GM18907 (cell line): Measurements from ENCODE around the gene CD177.
"Not testable (repeated sequence)": the region's sequence is repeated elsewhere in the genome, so short reads cannot be mapped to it uniquely, and the experiment has no call there.

Source experiments
- ATAC-seq: cut with Tn5 transposase; IDR thresholded peaks from one replicate; pipeline ENCODE4 v1.9.1; 2021; ENCODE audit warnings: mild to moderate bottlenecking, moderate library complexity; ENCODE audit not compliant: unreplicated experiment

CD177 gene

DNA sequence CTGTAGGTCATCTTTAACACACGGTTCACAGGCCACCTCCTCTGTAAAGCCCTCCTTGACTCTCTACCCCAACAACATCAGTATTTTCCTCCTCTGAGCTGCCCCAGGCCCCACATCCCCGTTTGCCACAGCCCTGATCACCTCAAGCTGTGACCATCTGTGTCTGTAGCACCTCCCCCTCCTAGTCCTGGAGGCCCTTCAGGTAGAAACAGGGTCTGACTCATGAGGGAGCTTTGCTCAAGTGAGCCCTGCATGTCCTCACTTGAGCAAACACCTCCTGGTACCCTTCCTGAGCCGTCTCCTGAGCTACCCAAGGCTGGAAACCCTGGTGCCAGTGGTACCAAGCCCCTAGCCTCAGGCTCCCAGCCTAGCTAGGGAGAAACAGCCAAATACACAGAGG is 24.1 kb downstream of the CD177 start:
- ATAC-seq: not testable (repeated sequence)

DNA sequence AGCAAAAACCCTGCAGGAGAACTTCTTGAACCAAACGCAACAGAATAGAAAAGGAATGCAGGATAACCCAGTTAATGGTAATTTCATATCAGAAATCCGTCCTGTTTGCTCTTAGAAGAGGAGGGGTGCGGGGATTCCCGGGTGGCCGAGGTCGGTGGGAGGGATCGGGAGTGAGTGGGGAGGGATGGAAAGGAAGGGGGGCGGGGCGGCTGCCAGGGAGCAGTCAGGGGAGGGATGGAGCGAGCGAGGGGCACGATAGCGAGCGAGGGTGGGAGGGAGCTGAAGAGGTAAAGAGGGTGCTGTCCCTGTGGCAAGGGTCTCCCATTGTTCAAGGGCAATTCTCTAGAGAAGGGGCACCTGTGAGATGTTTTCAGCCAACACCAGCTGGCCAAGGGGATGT is 26.5 kb downstream of the CD177 start:
- ATAC-seq: no peak

DNA sequence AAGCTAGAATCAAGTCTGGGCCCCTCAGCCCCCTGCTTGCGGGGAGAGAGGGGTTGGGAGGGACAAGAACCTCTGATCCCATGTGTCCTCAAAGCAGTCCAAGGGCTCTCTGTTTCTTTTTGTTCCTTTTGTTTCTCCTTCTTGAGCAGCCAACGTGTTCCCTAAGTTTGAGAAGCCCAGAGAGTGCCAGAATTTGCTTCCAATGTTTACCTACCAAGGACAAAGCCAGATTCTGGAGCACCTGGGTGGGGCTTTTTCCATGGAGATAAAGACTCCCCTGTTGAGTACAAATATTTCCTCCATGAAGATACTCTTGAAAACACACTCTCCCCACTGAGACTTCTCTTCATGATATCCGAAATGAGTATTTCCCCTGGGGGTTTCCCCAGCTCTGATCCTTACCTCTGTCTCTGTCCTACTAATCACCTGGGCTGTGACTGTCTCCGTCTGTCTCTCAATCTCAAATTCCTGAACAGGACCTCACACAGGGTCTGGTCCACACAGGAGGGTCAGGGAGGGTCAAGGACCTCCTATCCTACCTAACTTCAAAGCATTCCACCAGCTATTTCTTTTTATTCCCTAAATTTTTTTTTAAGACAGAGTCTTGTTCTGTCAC is 27.4 kb downstream of the CD177 start:
- no peak for ATAC-seq

DNA sequence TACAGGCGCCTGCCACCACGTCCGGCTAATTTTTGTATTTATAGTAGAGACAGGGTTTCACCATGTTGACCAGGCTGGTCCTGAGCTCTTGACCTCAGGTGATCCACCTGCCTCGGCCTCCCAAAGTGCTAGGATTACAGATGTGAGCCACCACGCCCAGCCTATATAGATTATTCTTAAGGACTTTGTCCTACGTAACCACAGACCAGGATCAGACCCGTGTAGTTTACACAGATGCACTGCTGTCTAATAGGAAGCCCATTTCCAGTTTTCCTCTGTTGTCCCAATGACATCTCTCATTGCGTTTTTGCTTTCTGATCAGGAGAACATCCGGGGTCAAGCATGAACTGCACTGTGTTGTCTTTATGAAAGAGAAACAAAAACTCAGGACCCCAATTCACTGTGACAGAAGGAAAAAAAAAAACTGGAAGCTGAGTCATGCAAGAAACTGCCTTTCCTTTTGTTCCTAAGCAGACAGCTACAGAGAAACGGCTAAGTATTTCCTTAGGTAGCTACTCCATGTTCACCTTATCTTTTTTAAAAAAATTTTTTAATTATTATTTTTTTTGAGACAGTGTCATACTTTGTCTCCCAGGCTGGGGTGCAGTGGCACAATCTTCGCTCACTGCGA is 29.2 kb downstream of the CD177 start:
- not testable (repeated sequence) for ATAC-seq

DNA sequence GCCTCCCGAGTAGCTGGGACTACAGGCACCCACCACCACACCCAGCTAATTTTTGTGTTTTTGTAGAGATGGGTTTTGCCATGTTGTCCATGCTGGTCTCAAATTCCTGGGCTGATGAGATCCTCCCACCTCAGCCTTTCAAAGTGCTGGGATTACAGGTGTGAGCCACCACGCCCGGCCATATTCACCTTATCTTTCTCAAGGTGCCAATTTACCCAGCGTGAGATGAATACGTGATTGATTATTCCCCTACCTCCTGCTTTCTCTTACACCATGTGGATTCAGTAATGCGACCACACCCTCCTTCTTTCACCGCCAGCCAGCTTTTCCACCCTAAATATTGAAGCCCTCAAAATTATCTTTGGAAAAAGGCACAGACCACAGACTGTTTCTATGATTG is 29.8 kb downstream of the CD177 start:
- ATAC-seq: not testable (repeated sequence)

DNA sequence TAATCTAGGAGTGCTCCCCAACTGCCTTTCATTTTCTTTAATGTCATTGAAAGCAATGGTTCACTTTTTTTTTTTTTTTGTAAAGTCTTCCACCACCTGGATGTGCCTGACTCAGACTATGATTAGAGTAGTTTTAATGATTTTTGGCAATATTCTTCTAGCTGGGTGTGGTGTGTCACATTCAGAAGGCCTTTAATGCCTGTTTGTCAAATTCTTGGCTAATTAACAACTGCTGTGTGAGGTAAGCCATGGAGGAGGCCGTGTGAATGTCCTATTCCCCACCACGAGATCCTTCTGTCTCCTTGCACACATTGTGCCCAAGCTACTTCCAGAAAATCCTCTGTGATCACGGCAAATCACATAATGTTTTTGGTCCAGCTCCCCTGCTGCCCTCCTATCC is 30.3 kb downstream of the CD177 start:
- ATAC-seq: not testable (repeated sequence)

DNA sequence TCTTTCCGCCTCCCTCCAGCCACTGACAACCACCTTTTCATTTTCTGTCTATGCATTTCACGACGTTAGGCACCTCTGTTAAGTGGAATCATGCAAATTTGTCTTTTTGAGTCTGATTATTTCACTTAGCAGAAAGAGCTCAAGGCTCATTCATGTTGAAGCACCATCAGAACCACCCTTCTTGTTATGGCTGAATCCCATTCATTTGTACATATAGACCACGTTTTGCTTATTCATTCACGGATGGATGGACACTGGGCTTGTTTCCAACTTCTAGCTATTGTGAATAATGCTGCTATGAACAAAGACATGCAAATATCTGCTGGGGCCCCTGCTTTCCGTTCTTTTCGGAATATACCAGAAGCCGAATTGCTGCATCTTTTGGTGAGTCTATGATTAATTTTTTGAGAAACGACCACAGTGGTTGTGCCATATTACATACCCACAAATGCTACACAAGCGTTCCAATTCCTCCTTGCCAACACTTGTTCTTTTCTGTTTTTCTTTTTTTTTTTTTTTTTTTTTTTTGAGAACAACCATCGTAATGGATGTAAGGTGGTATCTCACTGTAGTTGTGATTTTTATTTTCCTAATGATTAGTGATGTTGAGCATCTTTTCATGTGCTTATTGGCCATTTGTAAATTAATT is 37.5 kb downstream of the CD177 start:
- ATAC-seq: not testable (repeated sequence)

DNA sequence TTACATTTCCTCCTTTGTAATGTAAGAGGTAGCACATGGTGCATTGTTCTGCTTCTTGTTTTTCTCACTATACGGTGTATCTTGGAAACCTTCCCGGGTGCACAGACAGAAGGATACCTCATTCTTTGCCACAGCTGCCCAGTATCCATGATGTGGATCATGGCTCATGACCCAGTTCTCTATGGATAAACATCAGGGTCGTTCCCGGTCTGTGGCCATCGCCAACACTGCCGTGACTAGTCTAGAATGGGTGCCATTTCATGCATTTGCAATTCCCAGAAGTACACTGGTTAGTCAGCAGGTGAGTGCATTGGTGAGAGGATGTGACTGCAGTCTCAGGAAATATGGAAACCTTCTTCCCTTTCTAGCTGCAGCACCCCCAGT is 38.1 kb downstream of the CD177 start:
- not testable (repeated sequence) for ATAC-seq

DNA sequence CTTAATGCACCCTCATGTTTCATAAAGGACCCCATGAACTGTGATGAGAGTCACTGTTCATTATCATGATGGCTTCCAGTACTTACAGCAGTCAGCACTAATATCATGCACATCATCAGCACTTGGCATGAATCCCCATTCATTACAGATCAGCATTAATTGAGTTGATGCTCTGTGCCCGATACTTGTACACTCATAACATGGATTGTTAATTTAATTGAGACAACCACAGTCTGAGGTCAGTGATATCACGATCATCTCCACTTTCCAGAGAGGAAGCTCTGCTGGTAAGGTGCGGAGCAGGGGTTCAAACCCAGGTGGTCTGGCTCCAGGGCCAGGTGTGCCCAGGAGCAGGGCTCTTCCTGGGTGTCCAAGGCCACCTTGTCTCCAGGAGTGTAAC is 40.0 kb downstream of the CD177 start:
- not testable (repeated sequence) for ATAC-seq

DNA sequence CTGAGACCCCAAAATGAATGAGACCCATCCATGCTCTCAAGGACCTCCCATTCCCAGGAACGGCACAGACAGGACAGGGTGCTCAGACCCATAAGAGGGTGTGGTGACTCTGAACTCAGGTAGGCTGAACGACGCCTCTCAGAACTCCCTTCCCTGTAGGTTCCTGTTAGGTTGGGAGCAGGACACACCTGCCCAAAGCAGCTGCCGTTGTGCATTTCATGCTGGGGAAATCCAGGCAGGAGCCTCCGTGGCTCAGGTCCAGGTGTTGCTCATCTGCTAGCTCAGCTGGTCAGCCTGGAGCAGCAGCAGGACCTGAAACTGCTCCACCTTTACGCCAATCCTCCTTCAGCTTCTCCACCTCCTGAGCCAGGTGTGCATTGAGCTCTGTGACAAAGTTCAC is 42.1 kb downstream of the CD177 start:
- no peak for ATAC-seq

DNA sequence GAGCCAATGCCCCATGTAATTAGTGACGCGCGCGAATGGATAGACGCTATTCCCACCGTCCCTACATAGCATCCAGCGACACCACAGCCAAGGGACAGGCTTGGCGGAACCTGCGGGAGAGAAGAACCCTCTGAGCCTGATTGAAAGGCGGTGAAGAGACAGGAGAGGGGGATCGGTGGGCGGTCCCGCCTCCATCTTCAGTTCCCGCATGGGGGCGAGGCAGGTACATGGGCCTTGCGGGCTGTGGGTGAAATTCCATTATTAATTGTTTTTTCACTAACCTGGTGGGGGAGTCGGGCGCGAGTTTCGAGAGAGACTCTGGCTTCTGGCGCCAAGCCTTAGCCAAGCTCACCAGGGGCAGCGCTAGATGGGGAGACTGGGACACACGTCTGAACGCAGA is 52.8 kb downstream of the CD177 start:
- ATAC-seq: no peak

DNA sequence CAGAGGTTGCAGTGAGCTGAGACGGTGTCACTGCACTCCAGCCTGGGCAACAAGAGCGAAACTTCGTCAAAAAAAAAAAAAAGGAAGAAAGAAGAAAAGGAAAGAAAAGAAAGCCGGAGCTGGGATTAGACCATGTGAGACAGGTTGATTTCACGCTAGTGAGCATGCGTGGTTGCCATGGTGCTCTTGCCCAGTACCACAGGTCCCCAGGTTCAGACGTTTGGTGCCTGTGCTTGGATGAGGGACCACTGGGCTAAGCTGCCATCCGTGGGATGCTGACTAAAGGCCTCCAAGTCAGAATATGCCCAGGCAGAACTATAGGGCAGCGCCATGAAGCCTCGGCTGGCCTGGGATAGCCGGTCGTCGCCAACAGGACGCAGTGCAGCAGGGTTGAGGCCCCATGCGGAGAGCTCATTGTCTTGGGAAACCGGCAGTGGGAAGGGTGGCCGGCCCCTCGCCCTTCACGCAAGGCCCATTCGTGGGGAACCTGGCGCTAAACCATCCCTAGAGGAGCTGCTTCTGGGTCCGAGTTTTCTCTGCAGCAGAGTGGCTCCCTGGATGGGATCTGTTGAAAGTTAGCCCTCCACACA is 54.0 kb downstream of the CD177 start:
- no peak for ATAC-seq

DNA sequence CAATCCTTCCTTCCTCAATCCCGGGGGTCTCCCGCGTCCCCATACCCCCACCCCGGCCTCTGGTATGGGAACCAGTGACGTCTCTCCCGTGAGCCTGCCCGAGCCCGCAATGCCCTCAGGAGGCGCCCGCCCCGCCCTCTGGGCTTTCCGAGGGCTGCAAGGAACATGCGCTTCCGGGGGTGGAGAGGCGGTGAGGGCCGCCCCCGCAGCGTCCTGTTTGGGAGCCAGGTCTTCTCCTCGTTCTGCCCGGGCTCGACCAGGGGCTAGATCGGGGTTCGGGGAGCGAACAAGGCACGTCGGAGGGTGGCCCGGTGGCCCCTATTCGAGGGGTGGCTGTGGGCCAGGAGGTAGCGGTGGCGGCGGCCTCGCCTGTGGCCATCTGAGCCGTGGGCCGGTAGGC is 54.6 kb downstream of the CD177 start:
- ATAC-seq: no peak

DNA sequence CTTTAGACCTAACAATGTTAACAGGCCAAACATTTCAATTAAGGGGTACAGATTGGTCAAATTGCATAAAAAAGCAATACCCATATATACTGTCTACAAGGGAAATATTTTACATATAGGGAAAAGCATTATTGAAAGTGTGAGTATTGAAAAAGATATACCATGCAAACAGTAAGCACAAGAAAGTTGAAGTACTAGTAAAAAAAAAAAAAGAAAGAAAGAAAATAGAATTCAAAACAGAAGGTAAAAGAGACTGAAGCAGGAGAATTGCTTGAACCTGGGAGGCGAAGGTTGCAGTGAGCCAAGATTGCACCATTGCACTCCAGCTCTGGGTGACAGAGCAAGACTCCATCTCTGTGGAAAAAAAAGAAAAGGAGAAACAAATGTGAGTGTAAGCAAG is 55.9 kb downstream of the CD177 start:
- no peak for ATAC-seq

DNA sequence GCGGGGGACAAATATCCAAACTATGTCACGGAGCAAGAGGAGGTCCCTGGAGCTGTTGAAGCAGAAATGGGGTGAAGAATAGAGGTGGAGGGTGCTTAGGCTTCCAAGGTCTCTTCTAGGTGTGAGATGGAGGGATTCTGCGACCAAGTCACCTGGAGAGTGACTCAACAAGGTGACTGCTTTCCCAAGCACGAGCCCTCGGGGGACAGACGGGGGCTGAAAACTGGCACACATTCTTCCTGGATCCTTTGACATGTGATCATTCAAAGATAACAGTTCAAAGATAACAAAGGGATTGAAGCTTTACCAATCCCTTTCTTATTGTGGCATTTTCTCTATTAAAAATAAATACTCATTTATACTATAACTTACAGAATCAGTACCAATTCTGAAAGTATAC is 59.0 kb downstream of the CD177 start:
- no peak for ATAC-seq
